Caco-2 (cell line): ENCODE results near the gene RSPH6A. TPM values are rescaled to one million over a fixed set of nuclear protein-coding genes. Genes with fewer than 3 reads are reported as not detected.

Source experiments
- BruUV-seq: library from RNA; stranded (reverse); fragments of 400-500 nt; replicated peaks from 2 replicates; lab custom pipeline; 2021; lab: Mats Ljungman, UMichigan
- CTCF ChIA-PET: fragments of 300-600 bp; sonication (Branson Sonifier 250); formaldehyde crosslinking; loops from one replicate; lab custom pipeline; 2022; ENCODE audit warnings: antibody characterized with exemption; lab: Charles Lee
- POLR2A ChIA-PET: fragments of 300-600 bp; sonication (Branson Sonifier 250); formaldehyde crosslinking; loops from one replicate; lab custom pipeline; 2022; ENCODE audit warnings: antibody characterized with exemption; lab: Charles Lee
- DNase-seq, 2 experiments: peaks; one replicate each; pipeline versions ENCODE4 v3.0.0 to v3.0.0-alpha.2; 2020 to 2022
- H3K27me3 ChIP-seq: replicated peaks from 2 replicates; pipeline ENCODE4 v1.6.0; 2011; ENCODE audit warnings: low read length; ENCODE audit not compliant: control insufficient read depth, insufficient read depth
- H3K36me3 ChIP-seq: 2 replicates; pipeline ENCODE4 v1.5.1; 2011; ENCODE audit warnings: low read length; ENCODE audit not compliant: control insufficient read depth, insufficient read depth
- H3K4me1 ChIP-seq: fragments of 250-450 bp; sonication (Bioruptor Pico); 2 replicates; pipeline ENCODE4 v1.5.1; 2020; ENCODE audit warnings: mild to moderate bottlenecking
- H3K4me3 ChIP-seq: 2 replicates; pipeline ENCODE4 v1.5.1; 2011; ENCODE audit warnings: low read depth, mild to moderate bottlenecking, control low read depth, low read length
- H3K9me3 ChIP-seq: fragments of 250-450 bp; sonication (Bioruptor Pico); 2 replicates; pipeline ENCODE4 v1.5.1; 2020; ENCODE audit warnings: mild to moderate bottlenecking, moderate library complexity
- H3K27ac Mint-ChIP-seq: one replicate; pipeline ENCODE4 v1.8.0; 2022; ENCODE audit warnings: mixed read lengths; ENCODE audit not compliant: unreplicated experiment
- H3K27me3 Mint-ChIP-seq: one replicate; pipeline ENCODE4 v1.8.0; 2022; ENCODE audit warnings: mixed read lengths; ENCODE audit not compliant: insufficient read depth, unreplicated experiment
- H3K36me3 Mint-ChIP-seq: one replicate; pipeline ENCODE4 v1.8.0; 2022; ENCODE audit warnings: mild to moderate bottlenecking, mixed read lengths; ENCODE audit not compliant: insufficient read depth, unreplicated experiment
- H3K4me1 Mint-ChIP-seq: one replicate; pipeline ENCODE4 v1.8.0; 2022; ENCODE audit warnings: low read depth, mixed read lengths; ENCODE audit not compliant: unreplicated experiment
- H3K4me3 Mint-ChIP-seq: one replicate; pipeline ENCODE4 v1.8.0; 2022; ENCODE audit warnings: mild to moderate bottlenecking, moderate library complexity, mixed read lengths; ENCODE audit not compliant: unreplicated experiment
- H3K9me3 Mint-ChIP-seq: one replicate; pipeline ENCODE4 v1.8.0; 2022; ENCODE audit warnings: mixed read lengths; ENCODE audit not compliant: unreplicated experiment
- CTCF ChIP-seq, 2 experiments: fragments of 200-600 bp in 1 of 2; IDR thresholded peaks; 1 replicate in 1 of 2; 2 replicates in 1 of 2; pipeline versions ENCODE4 v1.5.1 to v1.8.0; 2011 to 2022; ENCODE audit warnings: antibody characterized with exemption in 1 of 2, control low read depth in 1 of 2, inconsistent platforms in 1 of 2, low read depth in 1 of 2, low read length in 1 of 2, mild to moderate bottlenecking in 1 of 2, moderate library complexity in 1 of 2; ENCODE audit not compliant: insufficient read depth in 1 of 2, severe bottlenecking in 1 of 2, unreplicated experiment in 1 of 2
- intact Hi-C: fragments of 100-400 bp; cut with micrococcal nuclease; formaldehyde crosslinking; loops from one replicate; pipeline ENCODE4 v1.10.0; 2022; ENCODE audit not compliant: unreplicated experiment
- total RNA-seq: library from RNA; stranded (reverse); gene quantifications from 2 replicates; pipeline ENCODE4 v1.2.3, GENCODE V29; 2022

RSPH6A gene
- total RNA-seq, 1 experiment from 2014 or later: 0.23 TPM

- Mint-ChIP-seq H3K27me3 (no peaks in the 10 kb centered on the region), H3K4me3 (no peak overlapping the region), H3K27ac (no peak overlapping the region), H3K9me3 (no peaks in the 10 kb centered on the region), H3K4me1 (peaks cover 23% of the 10 kb centered on the region), H3K36me3 (peaks cover 63% of the 10 kb centered on the region)
- intact Hi-C loops: no loop called here
- no TSS peak for BruUV-seq
- Histone ChIP-seq H3K4me3 (no peak overlapping the region), H3K4me1 (peaks cover 3% of the 10 kb centered on the region; the same call in 1 of the 2 replicates), H3K27me3 (no peaks in the 10 kb centered on the region), H3K36me3 (peaks cover 4% of the 10 kb centered on the region; the same call in 1 of the 2 replicates), H3K9me3 (no peaks in the 10 kb centered on the region)
- ChIA-PET POLR2A (no interaction called here), CTCF (no interaction called here)
- DNase-seq: no peak
- no peak for TF ChIP-seq CTCF (IDR thresholded peaks at IDR 0.05; ENCODE audit: insufficient read depth in 1 of 2, low read depth in 1 of 2, low read length in 1 of 2, severe bottlenecking in 1 of 2, unreplicated experiment in 1 of 2)
Observed at GRCh38 chr19:45789035-45789786, 25.9 kb downstream of the RSPH6A start.

GRCh38 chr19:45786533-45786894 lies 28.6 kb downstream of the RSPH6A start:
- H3K27me3 Mint-ChIP-seq: no peaks in the 10 kb centered on the region
- intact Hi-C loops: no loop called here
- peaks cover 4% of the 10 kb centered on the region; the same call in 1 of the 2 replicates for H3K36me3 ChIP-seq
- no peak overlapping the region for H3K4me3 Mint-ChIP-seq
- no peak overlapping the region for H3K27ac Mint-ChIP-seq
- no peaks in the 10 kb centered on the region for H3K27me3 ChIP-seq
- DNase-seq: no peak
- peaks cover 10% of the 10 kb centered on the region for H3K4me1 Mint-ChIP-seq
- H3K9me3 Mint-ChIP-seq: no peaks in the 10 kb centered on the region
- no peaks in the 10 kb centered on the region for H3K9me3 ChIP-seq
- CTCF ChIA-PET: no interaction called here
- POLR2A ChIA-PET: no interaction called here
- no peak overlapping the region for H3K4me3 ChIP-seq
- peaks cover 60% of the 10 kb centered on the region for H3K36me3 Mint-ChIP-seq
- no TSS peak for BruUV-seq
- peaks cover 3% of the 10 kb centered on the region; the same call in 1 of the 2 replicates for H3K4me1 ChIP-seq
- no peak for TF ChIP-seq CTCF (IDR thresholded peaks at IDR 0.05; ENCODE audit: insufficient read depth in 1 of 2, low read depth in 1 of 2, low read length in 1 of 2, severe bottlenecking in 1 of 2, unreplicated experiment in 1 of 2)

GRCh38 chr19:45785781-45786532 lies 29.2 kb downstream of the RSPH6A start:
- no peak for TF ChIP-seq CTCF (IDR thresholded peaks at IDR 0.05; ENCODE audit: insufficient read depth in 1 of 2, low read depth in 1 of 2, low read length in 1 of 2, severe bottlenecking in 1 of 2, unreplicated experiment in 1 of 2)
- POLR2A ChIA-PET: no interaction called here
- BruUV-seq: no TSS peak
- DNase-seq: no peak
- Mint-ChIP-seq H3K36me3 (peaks cover 60% of the 10 kb centered on the region), H3K9me3 (no peaks in the 10 kb centered on the region), H3K4me3 (no peak overlapping the region), H3K27me3 (no peaks in the 10 kb centered on the region), H3K4me1 (peaks cover 4% of the 10 kb centered on the region), H3K27ac (no peak overlapping the region)
- H3K36me3 ChIP-seq: peaks cover 4% of the 10 kb centered on the region; the same call in 1 of the 2 replicates
- no peak overlapping the region for H3K4me3 ChIP-seq
- H3K4me1 ChIP-seq: peaks cover 3% of the 10 kb centered on the region; the same call in 1 of the 2 replicates
- no peaks in the 10 kb centered on the region for H3K27me3 ChIP-seq
- CTCF ChIA-PET: no interaction called here
- intact Hi-C loops: no loop called here
- no peaks in the 10 kb centered on the region for H3K9me3 ChIP-seq
